ENCODE measurements around the gene PRCP. TPM values are rescaled to one million over a fixed set of nuclear protein-coding genes. Genes with fewer than 3 reads are reported as not detected.

Gene PRCP
- total RNA-seq, 1 donor from 2014 or later = 88.7 TPM

GRCh38 chr11:82872377-82873150 lies 27.7 kb downstream of the PRCP start:
- DNase-seq (ENCODE audit: low read depth in 2 of 2) = no peak

- DNase-seq (ENCODE audit: low read depth in 2 of 2) = no peak
Observed at GRCh38 chr11:82871646-82872045, 28.6 kb downstream of the PRCP start.

- peak in 1 of 2 donors; percentile 50 for DNase-seq (ENCODE audit: low read depth in 2 of 2)
Observed at GRCh38 chr11:82869657-82870056, 30.6 kb downstream of the PRCP start.

- peak; percentile 83 to 91 for DNase-seq (ENCODE audit: low read depth in 2 of 2)
Observed at GRCh38 chr11:82867495-82868082, 32.6 kb downstream of the PRCP start.

- no peak for DNase-seq (ENCODE audit: low read depth in 2 of 2)
Observed at GRCh38 chr11:82865841-82866240, 34.4 kb downstream of the PRCP start.

GRCh38 chr11:82864268-82864667 lies 36.0 kb downstream of the PRCP start:
- DNase-seq (ENCODE audit: low read depth in 2 of 2) = peak; percentile 64 to 71

- DNase-seq (ENCODE audit: low read depth in 2 of 2) = no peak
Observed at GRCh38 chr11:82863209-82863608, 37.0 kb downstream of the PRCP start.

- no peak for DNase-seq (ENCODE audit: low read depth in 2 of 2)
Observed at GRCh38 chr11:82862379-82862778, 37.9 kb downstream of the PRCP start.

- no peak for DNase-seq (ENCODE audit: low read depth in 2 of 2)
Observed at GRCh38 chr11:82859750-82860149, 40.5 kb downstream of the PRCP start.

GRCh38 chr11:82858556-82859091 lies 41.6 kb downstream of the PRCP start:
- peak; percentile 56 to 71 for DNase-seq (ENCODE audit: low read depth in 2 of 2)

- peak in 1 of 2 donors; percentile 31 for DNase-seq (ENCODE audit: low read depth in 2 of 2)
Observed at GRCh38 chr11:82858133-82858532, 42.1 kb downstream of the PRCP start.

- DNase-seq (ENCODE audit: low read depth in 2 of 2) = no peak
Observed at GRCh38 chr11:82857145-82857544, 43.1 kb downstream of the PRCP start.

- DNase-seq (ENCODE audit: low read depth in 2 of 2) = no peak
Observed at GRCh38 chr11:82855616-82856015, 44.6 kb downstream of the PRCP start.

- peak in 1 of 2 donors; percentile 15 for DNase-seq (ENCODE audit: low read depth in 2 of 2)
Observed at GRCh38 chr11:82854916-82855315, 45.3 kb downstream of the PRCP start.

- peak in 1 of 2 donors; percentile 62 for DNase-seq (ENCODE audit: low read depth in 2 of 2)
Observed at GRCh38 chr11:82854242-82854641, 46.0 kb downstream of the PRCP start.

- DNase-seq (ENCODE audit: low read depth in 2 of 2) = no peak
Observed at GRCh38 chr11:82848829-82849228, 51.4 kb downstream of the PRCP start.

- DNase-seq (ENCODE audit: low read depth in 2 of 2) = no peak
Observed at GRCh38 chr11:82845356-82846353, 54.6 kb downstream of the PRCP start.

GRCh38 chr11:82843057-82843795 lies 57.0 kb downstream of the PRCP start:
- DNase-seq (ENCODE audit: low read depth in 2 of 2) = no peak

- no peak for DNase-seq (ENCODE audit: low read depth in 2 of 2)
Observed at GRCh38 chr11:82842019-82842418, 58.2 kb downstream of the PRCP start.

- DNase-seq (ENCODE audit: low read depth in 2 of 2) = no peak
Observed at GRCh38 chr11:82837650-82838049, 62.6 kb downstream of the PRCP start.

GRCh38 chr11:82832983-82833382 lies 67.2 kb downstream of the PRCP start:
- DNase-seq (ENCODE audit: low read depth in 2 of 2) = no peak
